ENCODE results near the gene ZNF319. TPM values are rescaled to one million over a fixed set of nuclear protein-coding genes. Genes with fewer than 3 reads are reported as not detected.

ZNF319 gene
- total RNA-seq, 1 donor from 2014 or later = 8.3 TPM

DNA sequence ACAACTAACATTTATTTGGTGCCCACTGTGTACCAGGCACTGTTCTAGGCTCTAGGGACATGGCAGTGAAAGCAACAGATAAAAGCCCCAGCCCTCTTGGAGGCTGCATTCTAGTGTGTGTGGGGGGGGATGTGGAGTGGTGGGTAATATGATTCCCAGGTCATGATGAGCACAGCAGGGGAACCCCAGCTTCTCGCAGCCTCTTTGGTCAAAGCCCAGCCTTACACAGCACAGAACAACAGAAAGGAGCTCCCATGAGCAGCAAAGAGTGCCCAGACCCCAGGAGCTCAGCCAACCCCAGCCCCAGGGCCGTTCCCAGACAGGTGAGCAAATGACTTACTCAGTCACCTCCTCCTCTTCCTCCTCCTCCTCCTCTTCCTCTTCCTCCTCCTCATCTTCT lies 51.5 kb downstream of the ZNF319 start:
- H3K4me3 Mint-ChIP-seq = no peak overlapping the region
- intact Hi-C loops (cut with micrococcal nuclease) = no loop called here

DNA sequence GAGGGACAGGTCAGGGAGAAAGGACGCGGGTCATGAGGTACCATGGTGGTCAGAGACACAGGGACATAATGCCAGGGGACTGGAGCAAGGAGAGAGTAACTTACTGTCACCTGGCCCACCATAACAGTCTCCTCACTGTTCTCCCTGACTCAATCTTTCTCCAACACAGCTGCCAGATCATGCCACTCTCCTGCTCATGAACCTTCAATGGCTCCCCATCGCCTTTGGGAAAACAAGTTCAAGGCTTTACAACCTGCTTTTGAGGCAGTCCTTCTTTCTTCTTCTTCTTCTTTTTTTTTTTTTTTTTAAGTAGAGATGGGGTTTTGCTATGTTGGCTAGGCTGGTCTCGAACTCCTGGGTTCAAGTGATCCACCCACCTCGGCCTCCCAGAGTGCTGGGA lies 52.4 kb downstream of the ZNF319 start:
- no peaks in the 10 kb centered on the region for H3K27me3 Mint-ChIP-seq
- intact Hi-C loops (cut with micrococcal nuclease) = no loop called here

More for the DNA sequence above, 51.5 kb downstream of the ZNF319 start:
- no peaks in the 10 kb centered on the region for H3K4me1 Mint-ChIP-seq
- H3K27ac Mint-ChIP-seq = no peak overlapping the region
- DNase-seq = no peak
- H3K36me3 Mint-ChIP-seq (ENCODE audit: low read depth) = no peaks in the 10 kb centered on the region
- H3K9me3 Mint-ChIP-seq = no peaks in the 10 kb centered on the region
- H3K27me3 Mint-ChIP-seq = no peaks in the 10 kb centered on the region

DNA sequence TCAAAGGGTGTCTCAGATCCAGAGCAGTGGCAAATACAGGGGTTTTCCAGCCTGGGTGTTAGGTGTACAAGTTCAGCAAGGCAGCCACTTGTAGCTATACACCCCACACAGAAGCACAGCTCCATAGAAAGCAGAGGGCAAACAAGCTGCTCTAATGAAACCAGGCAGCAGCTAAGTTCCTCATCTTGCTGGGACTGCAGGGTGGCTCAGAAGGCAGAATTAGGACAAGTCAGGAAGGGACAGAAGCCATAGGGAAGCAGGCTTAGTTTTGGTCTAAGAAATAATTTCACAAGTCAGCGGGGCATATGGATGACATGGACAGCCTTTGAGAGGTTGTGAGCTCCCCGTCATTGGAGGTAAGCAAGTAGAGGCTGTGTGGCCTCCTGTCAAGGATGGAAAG lies 53.2 kb downstream of the ZNF319 start:
- intact Hi-C loops (cut with micrococcal nuclease) = no loop called here
- H3K4me3 Mint-ChIP-seq = no peak overlapping the region
- no peaks in the 10 kb centered on the region for H3K36me3 Mint-ChIP-seq (ENCODE audit: low read depth)
- no peaks in the 10 kb centered on the region for H3K9me3 Mint-ChIP-seq
- no peak for DNase-seq
- no peaks in the 10 kb centered on the region for H3K4me1 Mint-ChIP-seq
- H3K27ac Mint-ChIP-seq = no peak overlapping the region
- peaks cover 2% of the 10 kb centered on the region for H3K27me3 Mint-ChIP-seq

More for the DNA sequence above, 52.4 kb downstream of the ZNF319 start:
- Mint-ChIP-seq H3K4me3 (no peak overlapping the region), H3K9me3 (no peaks in the 10 kb centered on the region), H3K4me1 (no peaks in the 10 kb centered on the region), H3K27ac (no peak overlapping the region), H3K36me3 (ENCODE audit: low read depth) (no peaks in the 10 kb centered on the region)
- no peak for DNase-seq

DNA sequence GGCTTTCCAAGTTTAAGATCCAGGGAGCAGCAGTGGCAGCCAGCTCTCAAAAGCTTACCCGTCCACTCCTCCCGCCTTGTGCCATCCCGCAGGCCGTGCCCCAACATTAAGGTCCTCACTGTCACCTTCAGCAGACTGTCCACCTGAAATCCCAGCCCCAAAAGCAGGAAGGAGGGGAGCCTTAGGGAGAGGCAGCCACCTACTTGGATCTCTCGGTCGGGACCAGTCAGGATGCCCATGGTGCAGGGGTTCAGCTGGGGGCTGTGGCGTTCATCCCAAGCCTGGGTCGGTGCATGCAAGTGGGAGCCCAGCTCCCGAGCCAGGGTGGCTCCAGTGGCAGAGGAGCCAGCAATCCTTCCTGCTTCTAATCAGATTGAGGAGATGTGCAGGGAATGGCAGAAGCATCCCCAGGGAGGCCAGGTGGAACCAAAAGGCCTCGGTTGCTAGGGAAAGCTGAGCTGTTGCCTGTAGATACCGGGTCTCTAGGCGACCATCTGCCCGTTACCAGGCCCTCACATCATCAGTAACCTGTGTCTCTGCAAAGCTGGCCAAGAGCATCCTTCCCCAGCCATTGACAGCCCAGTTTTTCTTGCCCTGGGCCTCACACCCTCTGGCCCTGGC lies 54.2 kb downstream of the ZNF319 start:
- no peaks in the 10 kb centered on the region for H3K9me3 Mint-ChIP-seq
- no peak overlapping the region for H3K27ac Mint-ChIP-seq
- H3K27me3 Mint-ChIP-seq = peaks cover 5% of the 10 kb centered on the region
- no peak overlapping the region for H3K4me3 Mint-ChIP-seq
- no peak for DNase-seq
- intact Hi-C loops (cut with micrococcal nuclease) = no loop called here
- H3K36me3 Mint-ChIP-seq (ENCODE audit: low read depth) = no peaks in the 10 kb centered on the region
- H3K4me1 Mint-ChIP-seq = no peaks in the 10 kb centered on the region

DNA sequence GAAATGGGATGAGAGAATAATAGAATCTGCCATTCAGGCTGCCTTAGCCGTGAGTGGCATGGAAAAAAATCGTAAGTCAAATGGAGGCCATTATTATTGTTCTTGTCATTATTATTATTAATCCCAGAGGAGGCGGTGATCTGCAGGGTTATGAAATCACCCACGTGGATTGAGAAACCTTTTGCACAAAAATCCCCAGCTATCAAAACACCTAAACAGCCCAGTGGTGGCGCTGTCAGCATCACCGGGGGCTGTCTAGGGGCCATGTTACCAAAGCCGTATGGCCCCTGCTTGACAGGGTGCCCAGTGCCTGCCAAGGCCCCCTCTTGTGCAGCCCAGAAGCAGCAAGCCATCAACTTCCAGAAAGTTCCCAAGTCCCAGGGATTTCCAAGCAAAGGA lies 54.7 kb downstream of the ZNF319 start:
- Mint-ChIP-seq H3K36me3 (ENCODE audit: low read depth) (no peaks in the 10 kb centered on the region), H3K9me3 (no peaks in the 10 kb centered on the region), H3K27me3 (peaks cover 5% of the 10 kb centered on the region), H3K27ac (no peak overlapping the region), H3K4me3 (no peak overlapping the region), H3K4me1 (no peaks in the 10 kb centered on the region)
- no peak for DNase-seq
- intact Hi-C loops (cut with micrococcal nuclease) = no loop called here

DNA sequence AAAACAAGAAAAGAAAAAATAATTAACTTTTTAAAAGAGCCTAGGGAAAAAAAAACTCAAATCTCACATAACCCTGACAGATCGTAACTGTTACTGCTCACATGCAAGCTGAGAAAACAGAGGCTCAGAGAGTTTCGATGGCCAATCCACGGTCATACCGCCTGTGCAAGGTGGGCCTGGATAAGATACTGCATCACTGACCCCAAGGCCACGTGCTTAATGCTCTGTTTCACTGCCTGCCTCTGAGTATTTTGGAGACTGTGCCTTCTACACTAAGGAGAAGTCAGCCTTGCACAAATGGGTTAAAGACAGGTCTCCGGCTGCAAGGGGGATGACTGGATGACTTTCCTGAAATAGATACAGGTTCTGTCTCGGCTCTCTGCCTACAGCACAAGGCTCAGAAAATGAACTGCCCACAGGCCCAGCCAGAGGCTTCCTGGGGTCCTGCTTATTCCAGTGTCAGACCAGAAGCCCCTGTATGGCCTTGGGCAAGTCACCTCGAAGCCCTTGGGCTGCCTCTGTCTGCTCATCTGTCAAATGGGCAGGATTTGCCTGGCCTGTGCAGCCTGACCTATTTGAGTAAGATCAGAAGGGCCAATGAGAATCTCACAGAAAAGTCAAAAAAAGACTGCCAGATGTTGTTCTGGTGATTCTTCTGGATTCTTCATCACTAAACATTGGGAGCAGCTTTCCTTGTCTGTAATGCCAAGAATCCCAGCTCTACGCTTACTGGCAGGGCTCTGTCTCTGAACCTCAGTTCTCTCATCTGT lies 55.3 kb downstream of the ZNF319 start:
- H3K27me3 Mint-ChIP-seq = peaks cover 5% of the 10 kb centered on the region
- H3K9me3 Mint-ChIP-seq = no peaks in the 10 kb centered on the region
- DNase-seq = no peak
- H3K27ac Mint-ChIP-seq = no peak overlapping the region
- H3K36me3 Mint-ChIP-seq (ENCODE audit: low read depth) = no peaks in the 10 kb centered on the region
- no peak overlapping the region for H3K4me3 Mint-ChIP-seq
- intact Hi-C loops (cut with micrococcal nuclease) = no loop called here
- no peaks in the 10 kb centered on the region for H3K4me1 Mint-ChIP-seq

Other genes starting within 250 kb of the ZNF319 start
- gene KIFC3, start 198.2 kb downstream of the ZNF319 start, total RNA-seq = 0.58 and 1.7 TPM in 2 replicates
- gene CNGB1, start 29.5 kb downstream of the ZNF319 start, total RNA-seq = not detected in 2 replicates
- 50.9 and 54.4 TPM in 2 replicates for gene USB1, start 735 bp upstream of the ZNF319 start, total RNA-seq
- gene MMP15, start 25.1 kb upstream of the ZNF319 start, total RNA-seq = 0.89 and 1.1 TPM in 2 replicates
- 62.7 and 63.2 TPM in 2 replicates for gene CFAP20, start 128.7 kb upstream of the ZNF319 start, total RNA-seq
- gene CSNK2A2, start 197.4 kb upstream of the ZNF319 start, total RNA-seq = 92.0 and 96.7 TPM in 2 replicates

Measured in activated CD4-positive, alpha-beta T cell treated with anti-CD3 and anti-CD28 coated beads, Interleukin-2, amount 10 ng/mL, durations not matched to agents 24 days and 14 days (primary cell).